ENCODE data around the gene MEGF11.

MEGF11 gene

DNA sequence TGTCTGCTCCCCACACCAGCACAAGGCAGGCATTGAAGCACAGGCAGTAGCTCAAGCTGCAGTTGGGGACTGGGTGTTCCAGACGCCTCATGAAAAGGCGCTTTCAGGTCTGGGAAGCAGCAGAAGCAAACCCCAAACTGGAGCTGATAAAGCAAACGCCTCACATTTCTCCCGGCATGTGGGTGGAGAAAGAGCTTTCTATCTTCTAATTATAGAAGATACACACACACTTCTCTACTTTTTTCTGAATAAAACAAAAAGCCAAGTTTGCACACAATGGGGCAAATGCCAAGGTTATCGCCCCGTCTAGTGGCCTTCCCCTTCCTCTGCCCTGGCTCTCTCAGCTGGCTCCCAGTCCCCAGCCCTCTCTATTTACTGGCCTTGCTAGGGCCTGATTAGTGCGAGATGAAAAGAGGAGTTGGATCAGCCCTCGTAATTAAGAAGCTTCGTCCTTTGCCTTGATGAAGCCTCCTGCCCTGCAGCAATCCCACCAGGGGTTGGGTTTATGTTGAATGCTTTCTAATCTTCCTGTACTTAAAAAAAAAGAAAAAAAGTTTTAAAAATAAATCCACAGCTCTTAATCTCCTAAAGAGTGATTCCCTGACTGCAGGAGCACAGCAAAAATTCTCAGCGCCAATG, 120.2 kb downstream of the MEGF11 start:
- TF ChIP-seq SUZ12 (IDR thresholded peaks at IDR 0.05; ENCODE audit: extremely low read depth, insufficient read depth, insufficient read length), result no peak
- no peak for TF ChIP-seq YY1 (IDR thresholded peaks at IDR 0.05; ENCODE audit: insufficient read depth, insufficient read length)
- no peak for TF ChIP-seq ZNF274 (IDR thresholded peaks at IDR 0.05; ENCODE audit: low read depth, low read length)
- DNase-seq (ENCODE audit: low read depth, low spot score), result no peak
- no peaks in the 10 kb centered on the region for H3K9me3 ChIP-seq (ENCODE audit: insufficient read depth, low read length)
- peaks cover 3% of the 10 kb centered on the region for H3K27me3 ChIP-seq (ENCODE audit: insufficient read depth, insufficient read length)
- no peak overlapping the region for H3K4me3 ChIP-seq (ENCODE audit: insufficient read length, low read depth)
- no peaks in the 10 kb centered on the region for H3K36me3 ChIP-seq (ENCODE audit: insufficient read depth, insufficient read length, low read length)
- H3K4me1 ChIP-seq (ENCODE audit: insufficient read depth, insufficient read length), result peaks cover 7% of the 10 kb centered on the region
- H3K9ac ChIP-seq (ENCODE audit: insufficient read length, low read depth), result no peak overlapping the region

DNA sequence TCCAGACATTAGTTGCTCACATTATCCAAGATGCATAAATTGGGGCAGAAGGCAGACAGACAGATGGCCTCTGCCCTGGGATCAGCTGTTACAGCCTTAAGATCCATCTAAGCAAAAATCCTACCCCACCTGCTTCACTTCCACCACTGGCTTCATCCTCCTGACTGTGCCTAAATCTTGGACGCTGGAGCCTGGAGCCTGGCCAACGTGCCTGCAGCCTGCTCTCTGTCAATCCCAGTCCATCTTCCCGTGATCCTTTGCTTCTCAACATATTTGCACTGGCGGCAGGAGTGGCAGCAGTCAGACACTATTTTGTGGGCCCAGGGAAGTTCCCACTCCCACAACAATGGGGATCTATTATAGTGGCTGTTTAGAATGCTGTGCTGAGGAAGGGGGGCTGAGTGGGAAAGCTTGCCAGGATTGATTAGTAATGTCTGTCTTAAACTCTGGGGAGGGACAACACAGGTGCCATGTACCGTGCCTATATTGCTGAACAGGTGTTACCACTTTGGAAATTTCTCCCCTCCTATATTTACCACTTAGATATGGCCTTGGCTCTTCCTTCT, 121.2 kb downstream of the MEGF11 start:
- no peaks in the 10 kb centered on the region for H3K36me3 ChIP-seq (ENCODE audit: insufficient read depth, insufficient read length, low read length)
- H3K4me3 ChIP-seq (ENCODE audit: insufficient read length, low read depth), result no peak overlapping the region
- H3K4me1 ChIP-seq (ENCODE audit: insufficient read depth, insufficient read length), result peaks cover 11% of the 10 kb centered on the region
- DNase-seq (ENCODE audit: low read depth, low spot score), result no peak
- TF ChIP-seq YY1 (IDR thresholded peaks at IDR 0.05; ENCODE audit: insufficient read depth, insufficient read length) (no peak), ZNF274 (IDR thresholded peaks at IDR 0.05; ENCODE audit: low read depth, low read length) (no peak), SUZ12 (IDR thresholded peaks at IDR 0.05; ENCODE audit: extremely low read depth, insufficient read depth, insufficient read length) (no peak)
- H3K27me3 ChIP-seq (ENCODE audit: insufficient read depth, insufficient read length), result peaks cover 3% of the 10 kb centered on the region
- H3K9ac ChIP-seq (ENCODE audit: insufficient read length, low read depth), result no peak overlapping the region
- H3K9me3 ChIP-seq (ENCODE audit: insufficient read depth, low read length), result no peaks in the 10 kb centered on the region

GRCh38 chr15:66131831-66132230, 121.7 kb downstream of the MEGF11 start:
- Histone ChIP-seq H3K9ac (ENCODE audit: insufficient read length, low read depth) (no peak overlapping the region), H3K27me3 (ENCODE audit: insufficient read depth, insufficient read length) (peaks cover 3% of the 10 kb centered on the region), H3K4me3 (ENCODE audit: insufficient read length, low read depth) (no peak overlapping the region), H3K36me3 (ENCODE audit: insufficient read depth, insufficient read length, low read length) (no peaks in the 10 kb centered on the region), H3K4me1 (ENCODE audit: insufficient read depth, insufficient read length) (peaks cover 11% of the 10 kb centered on the region), H3K9me3 (ENCODE audit: insufficient read depth, low read length) (no peaks in the 10 kb centered on the region)
- no peak for DNase-seq (ENCODE audit: low read depth, low spot score)
- TF ChIP-seq YY1 (IDR thresholded peaks at IDR 0.05; ENCODE audit: insufficient read depth, insufficient read length), result no peak
- no peak for TF ChIP-seq ZNF274 (IDR thresholded peaks at IDR 0.05; ENCODE audit: low read depth, low read length)
- TF ChIP-seq SUZ12 (IDR thresholded peaks at IDR 0.05; ENCODE audit: extremely low read depth, insufficient read depth, insufficient read length), result no peak

DNA sequence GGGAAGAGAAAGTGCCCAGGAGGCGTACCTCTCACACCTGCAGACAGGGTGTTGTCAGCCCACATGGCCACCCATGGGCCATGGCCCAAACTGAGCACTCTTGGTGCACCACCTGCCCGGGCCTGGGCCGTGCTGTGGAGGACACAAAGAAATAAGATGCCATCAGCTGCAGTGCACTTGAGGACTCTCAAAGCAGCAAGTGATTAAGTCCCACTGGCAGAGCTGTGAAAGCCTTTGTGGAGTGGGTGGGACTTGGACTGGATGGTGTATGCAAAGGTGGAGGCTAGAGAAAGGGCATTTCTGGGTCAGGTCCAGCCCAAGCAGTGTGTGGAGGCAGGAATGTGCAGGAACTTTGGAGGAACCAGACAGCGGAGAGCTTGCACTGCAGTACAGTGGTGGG, 122.3 kb downstream of the MEGF11 start:
- Histone ChIP-seq H3K9me3 (ENCODE audit: insufficient read depth, low read length) (no peaks in the 10 kb centered on the region), H3K4me3 (ENCODE audit: insufficient read length, low read depth) (no peak overlapping the region), H3K36me3 (ENCODE audit: insufficient read depth, insufficient read length, low read length) (no peaks in the 10 kb centered on the region), H3K27me3 (ENCODE audit: insufficient read depth, insufficient read length) (peaks cover 3% of the 10 kb centered on the region), H3K9ac (ENCODE audit: insufficient read length, low read depth) (no peak overlapping the region), H3K4me1 (ENCODE audit: insufficient read depth, insufficient read length) (peaks cover 11% of the 10 kb centered on the region)
- DNase-seq (ENCODE audit: low read depth, low spot score), result no peak
- no peak for TF ChIP-seq SUZ12 (IDR thresholded peaks at IDR 0.05; ENCODE audit: extremely low read depth, insufficient read depth, insufficient read length)

- no peaks in the 10 kb centered on the region for H3K9me3 ChIP-seq (ENCODE audit: insufficient read depth, low read length)
- H3K4me1 ChIP-seq (ENCODE audit: insufficient read depth, insufficient read length), result peaks cover 11% of the 10 kb centered on the region
- no peak overlapping the region for H3K9ac ChIP-seq (ENCODE audit: insufficient read length, low read depth)
- no peaks in the 10 kb centered on the region for H3K36me3 ChIP-seq (ENCODE audit: insufficient read depth, insufficient read length, low read length)
- no peak for DNase-seq (ENCODE audit: low read depth, low spot score)
- H3K27me3 ChIP-seq (ENCODE audit: insufficient read depth, insufficient read length), result peaks cover 3% of the 10 kb centered on the region
- TF ChIP-seq ZNF274 (IDR thresholded peaks at IDR 0.05; ENCODE audit: low read depth, low read length), result no peak
- TF ChIP-seq YY1 (IDR thresholded peaks at IDR 0.05; ENCODE audit: insufficient read depth, insufficient read length), result no peak
- no peak for TF ChIP-seq SUZ12 (IDR thresholded peaks at IDR 0.05; ENCODE audit: extremely low read depth, insufficient read depth, insufficient read length)
- no peak overlapping the region for H3K4me3 ChIP-seq (ENCODE audit: insufficient read length, low read depth)
These were observed 123.0 kb downstream of the MEGF11 start for GRCh38 chr15:66130496-66131034.

DNA sequence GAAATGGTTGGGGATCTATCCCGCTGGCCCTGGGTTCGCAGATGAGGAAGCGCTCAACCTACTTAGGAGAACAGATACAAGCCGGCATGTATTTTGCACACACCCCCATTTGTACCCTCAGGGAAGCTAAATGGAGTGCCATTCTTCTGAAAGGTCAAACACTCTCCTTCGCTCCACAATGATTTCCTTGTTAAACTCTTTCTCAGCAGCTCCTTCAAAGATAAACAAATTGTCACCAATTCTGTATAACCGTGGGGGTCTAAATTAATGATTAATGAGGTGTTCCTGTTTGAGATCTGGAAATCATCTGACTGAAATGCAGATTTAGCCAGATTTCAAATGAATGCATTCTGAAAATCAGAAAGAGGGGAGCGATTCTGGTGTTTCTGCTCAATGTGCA, 124.0 kb downstream of the MEGF11 start:
- TF ChIP-seq ZNF274 (IDR thresholded peaks at IDR 0.05; ENCODE audit: low read depth, low read length) (no peak), YY1 (IDR thresholded peaks at IDR 0.05; ENCODE audit: insufficient read depth, insufficient read length) (no peak), SUZ12 (IDR thresholded peaks at IDR 0.05; ENCODE audit: extremely low read depth, insufficient read depth, insufficient read length) (no peak)
- peaks cover 8% of the 10 kb centered on the region for H3K4me1 ChIP-seq (ENCODE audit: insufficient read depth, insufficient read length)

GRCh38 chr15:66128116-66128680, 125.4 kb downstream of the MEGF11 start:
- Histone ChIP-seq H3K36me3 (ENCODE audit: insufficient read depth, insufficient read length, low read length) (no peaks in the 10 kb centered on the region), H3K9ac (ENCODE audit: insufficient read length, low read depth) (no peak overlapping the region), H3K4me3 (ENCODE audit: insufficient read length, low read depth) (no peak overlapping the region), H3K27me3 (ENCODE audit: insufficient read depth, insufficient read length) (peaks cover 3% of the 10 kb centered on the region), H3K4me1 (ENCODE audit: insufficient read depth, insufficient read length) (peaks cover 8% of the 10 kb centered on the region), H3K9me3 (ENCODE audit: insufficient read depth, low read length) (no peaks in the 10 kb centered on the region)
- no peak for TF ChIP-seq YY1 (IDR thresholded peaks at IDR 0.05; ENCODE audit: insufficient read depth, insufficient read length)
- no peak for TF ChIP-seq SUZ12 (IDR thresholded peaks at IDR 0.05; ENCODE audit: extremely low read depth, insufficient read depth, insufficient read length)
- TF ChIP-seq ZNF274 (IDR thresholded peaks at IDR 0.05; ENCODE audit: low read depth, low read length), result no peak
- no peak for DNase-seq (ENCODE audit: low read depth, low spot score)

More for the DNA sequence above, 124.0 kb downstream of the MEGF11 start:
- H3K9ac ChIP-seq (ENCODE audit: insufficient read length, low read depth), result no peak overlapping the region
- H3K4me3 ChIP-seq (ENCODE audit: insufficient read length, low read depth), result no peak overlapping the region
- H3K27me3 ChIP-seq (ENCODE audit: insufficient read depth, insufficient read length), result peaks cover 3% of the 10 kb centered on the region
- H3K36me3 ChIP-seq (ENCODE audit: insufficient read depth, insufficient read length, low read length), result no peaks in the 10 kb centered on the region
- H3K9me3 ChIP-seq (ENCODE audit: insufficient read depth, low read length), result no peaks in the 10 kb centered on the region
- no peak for DNase-seq (ENCODE audit: low read depth, low spot score)
